ELF-1 (cell line): ENCODE results near the gene LRRC8B.
"Not testable (repeated sequence)": the region's sequence is repeated elsewhere in the genome, so short reads cannot be mapped to it uniquely, and the experiment has no call there.

Source experiments
- DNase-seq: peaks from one replicate; pipeline ENCODE4 v3.0.0-alpha.2; 2016; ENCODE audit warnings: low read depth, low spot score

The LRRC8B gene

GRCh38 chr1:89525169-89525855 lies 683 bp downstream of the LRRC8B start:
- peak; percentile 62 for DNase-seq

- no peak for DNase-seq
Observed at GRCh38 chr1:89527256-89527655, 2.6 kb downstream of the LRRC8B start.

- no peak for DNase-seq
Observed at GRCh38 chr1:89527750-89528381, 3.2 kb downstream of the LRRC8B start.

GRCh38 chr1:89528382-89528780 lies 3.8 kb downstream of the LRRC8B start:
- no peak for DNase-seq

- DNase-seq, result no peak
Observed at GRCh38 chr1:89529196-89529595, 4.6 kb downstream of the LRRC8B start.

GRCh38 chr1:89530444-89531089 lies 5.9 kb downstream of the LRRC8B start:
- no peak for DNase-seq

- DNase-seq, result no peak
Observed at GRCh38 chr1:89531480-89532139, 7.0 kb downstream of the LRRC8B start.

GRCh38 chr1:89532228-89532627 lies 7.6 kb downstream of the LRRC8B start:
- DNase-seq, result no peak

GRCh38 chr1:89532866-89533265 lies 8.2 kb downstream of the LRRC8B start:
- DNase-seq, result no peak

GRCh38 chr1:89535537-89535936 lies 10.9 kb downstream of the LRRC8B start:
- no peak for DNase-seq

GRCh38 chr1:89536555-89537341 lies 12.1 kb downstream of the LRRC8B start:
- no peak for DNase-seq

- DNase-seq, result no peak
Observed at GRCh38 chr1:89538361-89538760, 13.7 kb downstream of the LRRC8B start.

GRCh38 chr1:89539128-89539527 lies 14.5 kb downstream of the LRRC8B start:
- DNase-seq, result no peak

- DNase-seq, result no peak
Observed at GRCh38 chr1:89540406-89540970, 15.9 kb downstream of the LRRC8B start.

- DNase-seq, result no peak
Observed at GRCh38 chr1:89542345-89542744, 17.7 kb downstream of the LRRC8B start.

- DNase-seq, result not testable (repeated sequence)
Observed at GRCh38 chr1:89543632-89544031, 19.0 kb downstream of the LRRC8B start.

GRCh38 chr1:89545264-89546038 lies 20.8 kb downstream of the LRRC8B start:
- no peak for DNase-seq

- no peak for DNase-seq
Observed at GRCh38 chr1:89546082-89546889, 21.7 kb downstream of the LRRC8B start.

GRCh38 chr1:89546934-89547562 lies 22.4 kb downstream of the LRRC8B start:
- no peak for DNase-seq
